ENCODE results near the gene CACTIN. TPM values are rescaled to one million over a fixed set of nuclear protein-coding genes. Genes with fewer than 3 reads are reported as not detected.

The CACTIN gene
- total RNA-seq, 1 donor from 2014 or later = 43.9 TPM

DNA sequence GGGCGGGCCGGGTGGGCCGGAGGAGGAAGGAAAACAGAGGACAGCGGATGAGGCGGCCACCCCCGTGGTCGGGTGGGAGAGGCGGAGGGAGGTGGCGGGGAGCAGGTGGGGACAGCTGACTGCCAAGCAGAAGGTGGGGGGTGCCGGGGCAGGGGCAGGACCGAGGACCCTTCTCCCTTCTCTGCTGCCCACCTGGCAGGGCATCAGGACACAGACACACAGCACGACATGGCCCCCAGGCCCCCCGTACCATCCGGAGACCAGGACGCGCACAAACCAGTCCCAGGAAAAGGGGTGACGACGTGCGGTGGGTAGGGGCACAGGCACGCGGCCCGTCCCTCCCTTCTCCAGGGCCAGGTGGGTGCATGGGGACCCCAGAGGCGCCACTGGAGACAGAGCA lies 11.0 kb upstream of the CACTIN start:
- Mint-ChIP-seq H3K36me3 (ENCODE audit: insufficient read depth) (peaks cover 10% of the 10 kb centered on the region), H3K4me3 (ENCODE audit: low read depth) (no peak overlapping the region), H3K4me1 (ENCODE audit: low read depth) (no peaks in the 10 kb centered on the region), H3K27ac (no peak overlapping the region), H3K9me3 (ENCODE audit: low read depth) (no peaks in the 10 kb centered on the region), H3K27me3 (no peaks in the 10 kb centered on the region)
- TF ChIP-seq CTCF (IDR thresholded peaks at IDR 0.05; ENCODE audit: unreplicated experiment) = no peak
- DNase-seq (ENCODE audit: low spot score, unreplicated experiment) = no peak

GRCh38 chr19:3636962-3637361 lies 10.4 kb upstream of the CACTIN start:
- no peaks in the 10 kb centered on the region for H3K27me3 Mint-ChIP-seq
- H3K27ac Mint-ChIP-seq = no peak overlapping the region
- H3K36me3 Mint-ChIP-seq (ENCODE audit: insufficient read depth) = peaks cover 10% of the 10 kb centered on the region
- no peak for DNase-seq (ENCODE audit: low spot score, unreplicated experiment)
- no peak overlapping the region for H3K4me3 Mint-ChIP-seq (ENCODE audit: low read depth)
- no peaks in the 10 kb centered on the region for H3K4me1 Mint-ChIP-seq (ENCODE audit: low read depth)
- no peaks in the 10 kb centered on the region for H3K9me3 Mint-ChIP-seq (ENCODE audit: low read depth)
- no peak for TF ChIP-seq CTCF (IDR thresholded peaks at IDR 0.05; ENCODE audit: unreplicated experiment)

GRCh38 chr19:3636506-3636905 lies 9.9 kb upstream of the CACTIN start:
- H3K9me3 Mint-ChIP-seq (ENCODE audit: low read depth) = no peaks in the 10 kb centered on the region
- no peak for TF ChIP-seq CTCF (IDR thresholded peaks at IDR 0.05; ENCODE audit: unreplicated experiment)
- no peaks in the 10 kb centered on the region for H3K4me1 Mint-ChIP-seq (ENCODE audit: low read depth)
- no peak overlapping the region for H3K27ac Mint-ChIP-seq
- no peak overlapping the region for H3K4me3 Mint-ChIP-seq (ENCODE audit: low read depth)
- H3K36me3 Mint-ChIP-seq (ENCODE audit: insufficient read depth) = peaks cover 10% of the 10 kb centered on the region
- H3K27me3 Mint-ChIP-seq = no peaks in the 10 kb centered on the region
- no peak for DNase-seq (ENCODE audit: low spot score, unreplicated experiment)

DNA sequence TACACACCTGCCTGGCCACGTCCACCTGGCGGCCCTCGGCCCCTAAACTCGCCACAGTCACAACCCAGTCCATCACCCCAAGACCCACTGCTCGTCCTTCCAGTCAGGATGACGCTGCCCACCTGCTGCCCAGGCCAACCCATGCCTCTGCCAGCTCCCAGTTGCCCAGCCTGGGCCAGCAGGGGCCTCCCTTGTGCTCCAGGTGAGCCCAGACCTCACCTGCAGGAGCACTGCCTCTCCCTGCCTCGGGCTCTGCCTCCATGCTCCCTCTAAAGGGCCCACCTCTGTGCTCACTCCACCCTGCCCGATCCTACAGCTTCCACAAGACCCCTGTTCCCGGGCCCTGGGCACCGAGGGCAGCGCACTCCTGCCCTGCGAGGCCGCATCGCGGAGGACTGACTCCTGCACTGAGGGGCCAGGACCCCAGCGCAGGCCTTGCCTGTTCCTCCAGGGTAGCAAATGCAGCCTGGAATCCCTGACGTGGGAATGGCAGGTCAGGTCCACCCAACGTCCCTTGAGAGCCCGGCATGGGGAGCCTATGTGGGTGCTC lies 8.0 kb upstream of the CACTIN start:
- Mint-ChIP-seq H3K27me3 (no peaks in the 10 kb centered on the region), H3K9me3 (ENCODE audit: low read depth) (no peaks in the 10 kb centered on the region), H3K36me3 (ENCODE audit: insufficient read depth) (peaks cover 7% of the 10 kb centered on the region), H3K4me1 (ENCODE audit: low read depth) (no peaks in the 10 kb centered on the region), H3K4me3 (ENCODE audit: low read depth) (no peak overlapping the region), H3K27ac (no peak overlapping the region)
- DNase-seq (ENCODE audit: low spot score, unreplicated experiment) = no peak
- no peak for TF ChIP-seq CTCF (IDR thresholded peaks at IDR 0.05; ENCODE audit: unreplicated experiment)

GRCh38 chr19:3633559-3633988 lies 7.0 kb upstream of the CACTIN start:
- Mint-ChIP-seq H3K9me3 (ENCODE audit: low read depth) (no peaks in the 10 kb centered on the region), H3K27ac (no peak overlapping the region), H3K4me1 (ENCODE audit: low read depth) (no peaks in the 10 kb centered on the region)

More at GRCh38 chr19:3633559-3633988, 7.0 kb upstream of the CACTIN start:
- no peak for TF ChIP-seq CTCF (IDR thresholded peaks at IDR 0.05; ENCODE audit: unreplicated experiment)
- Mint-ChIP-seq H3K4me3 (ENCODE audit: low read depth) (no peak overlapping the region), H3K27me3 (no peaks in the 10 kb centered on the region), H3K36me3 (ENCODE audit: insufficient read depth) (peaks cover 4% of the 10 kb centered on the region)
- no peak for DNase-seq (ENCODE audit: low spot score, unreplicated experiment)

All from progenitor cell of endocrine pancreas (in vitro differentiated cells).